ENCODE data around the gene RNF14. TPM values are rescaled to one million over a fixed set of nuclear protein-coding genes. Genes with fewer than 3 reads are reported as not detected.
A peak's percentile ranks its signal among the peaks of the same experiment; 100 is the strongest.

The RNF14 gene
- total and polyA plus RNA-seq, 9 of the 15 experiments (the other 6 are each of a cell fraction or from before 2014, with no cell fraction given), result 36.3 to 140 (median 75.1) TPM

- TF ChIP-seq, protein P1, sequence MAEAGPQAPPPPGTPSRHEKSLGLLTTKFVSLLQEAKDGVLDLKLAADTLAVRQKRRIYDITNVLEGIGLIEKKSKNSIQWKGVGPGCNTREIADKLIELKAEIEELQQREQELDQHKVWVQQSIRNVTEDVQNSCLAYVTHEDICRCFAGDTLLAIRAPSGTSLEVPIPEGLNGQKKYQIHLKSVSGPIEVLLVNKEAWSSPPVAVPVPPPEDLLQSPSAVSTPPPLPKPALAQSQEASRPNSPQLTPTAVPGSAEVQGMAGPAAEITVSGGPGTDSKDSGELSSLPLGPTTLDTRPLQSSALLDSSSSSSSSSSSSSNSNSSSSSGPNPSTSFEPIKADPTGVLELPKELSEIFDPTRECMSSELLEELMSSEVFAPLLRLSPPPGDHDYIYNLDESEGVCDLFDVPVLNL (CRISPR knock-in tag; IDR thresholded peaks at IDR 0.05; ENCODE audit: low read depth), result 0 out of 2 replicates have a peak, but pooled peaks have one; percentile 59
- TF ChIP-seq STAT5A (IDR thresholded peaks at IDR 0.05; ENCODE audit: borderline replicate concordance, low read length) (no peak), KLF10 (CRISPR knock-in tag; IDR thresholded peaks at IDR 0.05) (no peak), ZC3H8 (IDR thresholded peaks at IDR 0.05) (no peak), HINFP (tag; conservative IDR thresholded peaks at IDR 0.05; ENCODE audit: low read depth) (no peak), RUNX1 (IDR thresholded peaks at IDR 0.05; ENCODE audit: low read depth) (no peak), SIX5 (IDR thresholded peaks at IDR 0.05; ENCODE audit: borderline replicate concordance in 1 of 2, insufficient read depth in 1 of 2, low read depth in 1 of 2, low read length in 2 of 2) (no peak), ZBTB40 (IDR thresholded peaks at IDR 0.05) (peak; percentile 95), ZBTB40 (CRISPR knock-in tag; IDR thresholded peaks at IDR 0.05) (no peak), CREB3 (tag; conservative IDR thresholded peaks at IDR 0.05; ENCODE audit: low read depth) (no peak), ZNF253 (CRISPR knock-in tag; conservative IDR thresholded peaks at IDR 0.05) (no peak), NRF1 (conservative IDR thresholded peaks at IDR 0.05 in 1 of 2, IDR thresholded peaks at IDR 0.05 in 1 of 2) (peak; percentile 49 to 59; a peak in 3 of 4 replicates)
- TF ChIP-seq, protein P2, sequence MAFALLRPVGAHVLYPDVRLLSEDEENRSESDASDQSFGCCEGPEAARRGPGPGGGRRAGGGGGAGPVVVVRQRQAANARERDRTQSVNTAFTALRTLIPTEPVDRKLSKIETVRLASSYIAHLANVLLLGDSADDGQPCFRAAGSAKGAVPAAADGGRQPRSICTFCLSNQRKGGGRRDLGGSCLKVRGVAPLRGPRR (CRISPR knock-in tag; IDR thresholded peaks at IDR 0.05), result no peak
Observed at GRCh38 chr5:141923448-141924313, 45.2 kb upstream of the RNF14 start, which contains the start of gene DELE1 (continued).

Data from K562 (cell line).